ENCODE data around the gene RTF1.

The RTF1 gene

DNA sequence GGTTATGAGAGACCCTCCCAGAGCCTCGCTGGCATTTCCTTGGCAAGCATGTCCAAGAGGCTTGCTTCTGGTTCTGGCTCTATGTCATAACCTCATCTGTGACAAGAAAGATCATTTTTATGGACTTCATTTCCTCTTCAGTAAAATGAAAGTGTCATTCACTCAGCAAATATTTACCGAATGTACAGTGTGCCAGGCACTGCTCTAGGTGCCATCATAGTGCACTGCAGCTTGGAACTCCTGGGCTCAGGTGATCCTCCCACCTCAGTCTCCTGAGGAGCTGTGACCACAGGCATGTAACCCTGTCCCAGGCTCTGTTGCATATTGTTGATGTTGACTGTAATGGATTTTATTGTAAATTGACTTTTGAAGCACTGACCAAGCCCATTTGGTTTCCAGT is 58.0 kb downstream of the RTF1 start:
- H3K4me1 ChIP-seq (ENCODE audit: control insufficient read depth, insufficient read depth, low read length), result peaks cover 20% of the 10 kb centered on the region
- no peak overlapping the region for H3K9ac ChIP-seq (ENCODE audit: low read length)
- no peaks in the 10 kb centered on the region for H3K27me3 ChIP-seq (replicated peaks; ENCODE audit: control insufficient read depth, insufficient read depth, low read length)
- H3K36me3 ChIP-seq (ENCODE audit: control insufficient read depth, insufficient read depth, low read length, severe bottlenecking), result peaks cover 82% of the 10 kb centered on the region
- no peak for DNase-seq (ENCODE audit: low read depth)
- no peak overlapping the region for H3K4me3 ChIP-seq (ENCODE audit: low read length)
- no peaks in the 10 kb centered on the region for H3K9me3 ChIP-seq (ENCODE audit: control insufficient read depth, low read length)

- no peaks in the 10 kb centered on the region for H3K9me3 ChIP-seq (ENCODE audit: control insufficient read depth, low read length)
- peaks cover 85% of the 10 kb centered on the region for H3K36me3 ChIP-seq (ENCODE audit: control insufficient read depth, insufficient read depth, low read length, severe bottlenecking)
- H3K4me1 ChIP-seq (ENCODE audit: control insufficient read depth, insufficient read depth, low read length), result peaks cover 20% of the 10 kb centered on the region
- peak; percentile 10 for DNase-seq (ENCODE audit: low read depth)
- no peak overlapping the region for H3K4me3 ChIP-seq (ENCODE audit: low read length)
- no peak overlapping the region for H3K9ac ChIP-seq (ENCODE audit: low read length)
- H3K27me3 ChIP-seq (replicated peaks; ENCODE audit: control insufficient read depth, insufficient read depth, low read length), result no peaks in the 10 kb centered on the region
These were observed 59.6 kb downstream of the RTF1 start for GRCh38 chr15:41476416-41477048.

DNA sequence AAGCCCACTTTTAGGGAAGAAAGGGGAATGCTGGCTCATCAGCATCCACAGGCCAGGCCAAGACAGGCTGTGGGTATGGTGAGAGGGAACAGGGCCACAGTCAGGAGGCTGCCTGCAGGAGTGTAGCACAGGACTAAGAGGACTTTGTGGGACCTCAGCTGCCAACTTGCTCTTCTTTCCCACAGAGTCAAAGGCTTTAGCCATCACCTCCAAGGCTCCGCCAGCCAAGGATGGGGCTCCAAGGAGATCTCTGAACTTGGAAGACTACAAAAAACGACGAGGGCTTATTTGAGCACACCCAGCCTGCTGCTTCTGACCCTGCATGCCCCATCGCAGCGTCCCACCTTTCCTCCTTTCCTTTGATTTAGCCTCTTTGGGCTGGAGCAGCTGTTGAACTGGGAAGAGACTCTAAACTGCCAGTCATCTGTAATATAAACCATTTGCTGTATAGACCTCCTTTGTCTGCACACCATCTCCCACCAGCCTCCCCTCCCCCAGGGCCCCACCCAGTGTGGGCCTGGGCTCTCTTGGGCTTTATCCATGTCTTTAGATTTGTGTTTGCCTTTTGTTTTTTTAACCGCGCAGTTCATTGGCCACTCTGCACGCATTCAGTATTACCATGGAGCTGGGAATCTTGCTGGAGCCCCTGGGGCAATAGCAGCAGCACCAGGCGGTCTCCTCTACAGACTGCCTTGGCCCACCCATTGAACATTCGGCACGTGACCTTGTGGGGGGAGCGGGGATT is 63.7 kb downstream of the RTF1 start:
- Histone ChIP-seq H3K27me3 (replicated peaks; ENCODE audit: control insufficient read depth, insufficient read depth, low read length) (no peaks in the 10 kb centered on the region), H3K36me3 (ENCODE audit: control insufficient read depth, insufficient read depth, low read length, severe bottlenecking) (peaks cover 74% of the 10 kb centered on the region), H3K9ac (ENCODE audit: low read length) (no peak overlapping the region), H3K4me1 (ENCODE audit: control insufficient read depth, insufficient read depth, low read length) (peaks cover 20% of the 10 kb centered on the region), H3K4me3 (ENCODE audit: low read length) (no peak overlapping the region), H3K9me3 (ENCODE audit: control insufficient read depth, low read length) (no peaks in the 10 kb centered on the region)
- no peak for DNase-seq (ENCODE audit: low read depth)

GRCh38 chr15:41482110-41482877 is 65.4 kb downstream of the RTF1 start:
- Histone ChIP-seq H3K4me1 (ENCODE audit: control insufficient read depth, insufficient read depth, low read length) (peaks cover 5% of the 10 kb centered on the region), H3K36me3 (ENCODE audit: control insufficient read depth, insufficient read depth, low read length, severe bottlenecking) (peaks cover 57% of the 10 kb centered on the region), H3K4me3 (ENCODE audit: low read length) (no peak overlapping the region), H3K27me3 (replicated peaks; ENCODE audit: control insufficient read depth, insufficient read depth, low read length) (no peaks in the 10 kb centered on the region), H3K9me3 (ENCODE audit: control insufficient read depth, low read length) (no peaks in the 10 kb centered on the region), H3K9ac (ENCODE audit: low read length) (no peak overlapping the region)
- no peak for DNase-seq (ENCODE audit: low read depth)

GRCh38 chr15:41483115-41483514 is 66.2 kb downstream of the RTF1 start:
- H3K9ac ChIP-seq (ENCODE audit: low read length), result no peak overlapping the region
- DNase-seq (ENCODE audit: low read depth), result no peak
- no peak overlapping the region for H3K4me3 ChIP-seq (ENCODE audit: low read length)
- peaks cover 50% of the 10 kb centered on the region for H3K36me3 ChIP-seq (ENCODE audit: control insufficient read depth, insufficient read depth, low read length, severe bottlenecking)
- H3K9me3 ChIP-seq (ENCODE audit: control insufficient read depth, low read length), result no peaks in the 10 kb centered on the region
- H3K4me1 ChIP-seq (ENCODE audit: control insufficient read depth, insufficient read depth, low read length), result no peaks in the 10 kb centered on the region
- H3K27me3 ChIP-seq (replicated peaks; ENCODE audit: control insufficient read depth, insufficient read depth, low read length), result no peaks in the 10 kb centered on the region

DNA sequence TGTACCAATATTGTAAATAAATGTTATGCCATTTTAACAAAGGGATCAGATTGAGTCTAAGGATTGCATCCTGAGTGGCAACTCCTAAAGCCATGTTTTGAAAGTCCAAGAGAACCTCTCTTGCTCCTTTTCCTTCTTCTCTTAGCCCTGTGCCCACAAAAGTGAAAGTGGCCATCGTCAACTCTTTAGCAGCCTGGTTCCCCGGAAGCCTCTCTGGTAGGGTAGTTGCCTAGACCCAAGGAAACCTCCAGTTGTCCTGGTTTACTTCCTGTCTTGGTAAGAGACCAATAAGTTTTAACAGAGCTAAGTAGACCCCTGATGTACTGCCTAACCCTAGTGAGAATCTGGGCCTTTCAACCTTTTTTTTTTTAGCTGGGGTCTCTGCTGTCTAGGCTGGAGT is 66.6 kb downstream of the RTF1 start:
- no peaks in the 10 kb centered on the region for H3K4me1 ChIP-seq (ENCODE audit: control insufficient read depth, insufficient read depth, low read length)
- DNase-seq (ENCODE audit: low read depth), result no peak
- no peak overlapping the region for H3K9ac ChIP-seq (ENCODE audit: low read length)
- no peaks in the 10 kb centered on the region for H3K9me3 ChIP-seq (ENCODE audit: control insufficient read depth, low read length)
- no peaks in the 10 kb centered on the region for H3K27me3 ChIP-seq (replicated peaks; ENCODE audit: control insufficient read depth, insufficient read depth, low read length)
- H3K4me3 ChIP-seq (ENCODE audit: low read length), result no peak overlapping the region
- H3K36me3 ChIP-seq (ENCODE audit: control insufficient read depth, insufficient read depth, low read length, severe bottlenecking), result peaks cover 46% of the 10 kb centered on the region

DNA sequence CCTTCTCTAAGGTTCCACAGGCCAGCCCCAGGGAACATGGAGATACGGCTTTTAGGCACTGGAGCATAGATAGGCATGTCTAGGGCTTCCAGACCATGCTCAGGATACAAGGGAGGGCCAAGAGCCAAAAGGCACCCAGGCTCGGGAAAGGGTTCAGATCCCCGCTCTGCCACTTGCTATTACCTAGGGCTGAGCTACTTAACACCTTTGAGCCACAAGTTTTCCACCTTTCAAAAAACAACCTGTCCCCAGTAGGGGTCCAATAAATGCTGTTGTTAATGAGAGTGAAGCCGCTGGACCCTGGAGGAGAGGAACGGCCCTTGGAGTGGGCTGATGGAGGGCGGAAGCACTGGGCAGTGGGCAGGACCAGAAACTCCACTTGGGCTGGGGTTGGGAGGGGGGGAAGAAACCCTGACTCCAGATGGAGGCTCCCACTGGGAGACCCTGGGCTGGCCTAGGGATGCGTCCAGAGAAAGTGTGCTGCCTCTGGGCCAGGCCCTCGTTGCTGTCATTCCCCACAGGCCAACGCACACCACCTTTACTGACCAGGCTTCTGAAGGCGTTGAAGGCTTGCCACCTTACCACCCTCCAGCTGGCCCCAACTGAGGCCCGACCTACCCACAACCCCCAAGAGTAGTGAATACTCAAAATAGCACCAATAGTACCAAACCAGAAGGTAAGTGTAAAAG is 68.2 kb downstream of the RTF1 start:
- Histone ChIP-seq H3K27me3 (replicated peaks; ENCODE audit: control insufficient read depth, insufficient read depth, low read length) (no peaks in the 10 kb centered on the region), H3K4me3 (ENCODE audit: low read length) (no peak overlapping the region), H3K4me1 (ENCODE audit: control insufficient read depth, insufficient read depth, low read length) (no peaks in the 10 kb centered on the region), H3K36me3 (ENCODE audit: control insufficient read depth, insufficient read depth, low read length, severe bottlenecking) (peaks cover 31% of the 10 kb centered on the region), H3K9me3 (ENCODE audit: control insufficient read depth, low read length) (no peaks in the 10 kb centered on the region), H3K9ac (ENCODE audit: low read length) (no peak overlapping the region)
- DNase-seq (ENCODE audit: low read depth), result no peak

DNA sequence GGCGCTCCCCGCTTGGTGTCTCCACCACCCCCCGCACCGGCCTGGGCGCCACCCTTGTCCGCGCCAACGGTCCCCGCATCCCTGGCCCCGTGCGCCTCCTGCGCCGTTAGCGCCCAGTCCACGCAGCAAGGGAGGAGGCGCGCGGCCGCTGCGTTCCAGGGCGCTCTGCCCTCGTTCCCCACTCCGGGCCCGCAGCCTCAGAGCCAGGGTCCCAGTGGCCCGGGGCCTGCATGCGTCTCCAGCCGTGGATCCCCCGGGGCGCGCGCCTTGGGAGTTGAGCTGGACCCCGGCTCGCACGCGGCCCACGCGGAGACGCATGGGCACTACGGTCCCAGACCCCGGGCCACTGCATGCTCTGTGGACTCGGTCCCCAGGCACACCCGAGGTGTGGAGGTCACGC is 69.4 kb downstream of the RTF1 start:
- no peak overlapping the region for H3K4me3 ChIP-seq (ENCODE audit: low read length)
- DNase-seq (ENCODE audit: low read depth), result no peak
- peaks cover 19% of the 10 kb centered on the region for H3K36me3 ChIP-seq (ENCODE audit: control insufficient read depth, insufficient read depth, low read length, severe bottlenecking)
- H3K9ac ChIP-seq (ENCODE audit: low read length), result no peak overlapping the region
- H3K9me3 ChIP-seq (ENCODE audit: control insufficient read depth, low read length), result no peaks in the 10 kb centered on the region
- H3K4me1 ChIP-seq (ENCODE audit: control insufficient read depth, insufficient read depth, low read length), result peaks cover 4% of the 10 kb centered on the region
- H3K27me3 ChIP-seq (replicated peaks; ENCODE audit: control insufficient read depth, insufficient read depth, low read length), result peaks cover 3% of the 10 kb centered on the region

DNA sequence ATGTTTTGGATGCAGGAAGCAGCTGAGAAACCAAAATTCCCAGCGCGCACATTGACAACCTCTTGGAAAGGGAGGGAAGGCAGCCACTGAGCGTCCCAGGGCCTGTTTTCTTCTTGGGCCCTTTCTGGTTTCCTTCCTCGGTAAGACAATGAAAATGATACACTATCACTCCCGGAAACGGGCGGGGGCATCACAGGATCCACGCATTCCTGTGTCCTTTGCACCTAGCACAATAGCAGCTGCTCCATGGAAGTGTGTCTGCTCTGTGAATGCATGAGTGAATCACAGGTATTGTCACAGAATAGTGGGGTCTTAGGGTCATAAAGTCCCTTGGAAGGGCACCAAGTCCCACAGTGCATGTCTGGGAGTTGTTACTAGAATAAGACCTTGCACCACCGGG is 70.5 kb downstream of the RTF1 start:
- peaks cover 4% of the 10 kb centered on the region for H3K4me1 ChIP-seq (ENCODE audit: control insufficient read depth, insufficient read depth, low read length)
- no peak for DNase-seq (ENCODE audit: low read depth)

GRCh38 chr15:41487802-41488201 is 70.9 kb downstream of the RTF1 start:
- no peaks in the 10 kb centered on the region for H3K9me3 ChIP-seq (ENCODE audit: control insufficient read depth, low read length)
- no peak for DNase-seq (ENCODE audit: low read depth)
- peaks cover 4% of the 10 kb centered on the region for H3K36me3 ChIP-seq (ENCODE audit: control insufficient read depth, insufficient read depth, low read length, severe bottlenecking)
- no peak overlapping the region for H3K4me3 ChIP-seq (ENCODE audit: low read length)
- peaks cover 14% of the 10 kb centered on the region for H3K27me3 ChIP-seq (replicated peaks; ENCODE audit: control insufficient read depth, insufficient read depth, low read length)
- peaks cover 8% of the 10 kb centered on the region for H3K4me1 ChIP-seq (ENCODE audit: control insufficient read depth, insufficient read depth, low read length)
- H3K9ac ChIP-seq (ENCODE audit: low read length), result no peak overlapping the region

More for the DNA sequence above, 70.5 kb downstream of the RTF1 start:
- Histone ChIP-seq H3K4me3 (ENCODE audit: low read length) (no peak overlapping the region), H3K9me3 (ENCODE audit: control insufficient read depth, low read length) (no peaks in the 10 kb centered on the region), H3K36me3 (ENCODE audit: control insufficient read depth, insufficient read depth, low read length, severe bottlenecking) (peaks cover 8% of the 10 kb centered on the region), H3K9ac (ENCODE audit: low read length) (no peak overlapping the region), H3K27me3 (replicated peaks; ENCODE audit: control insufficient read depth, insufficient read depth, low read length) (peaks cover 10% of the 10 kb centered on the region)

DNA sequence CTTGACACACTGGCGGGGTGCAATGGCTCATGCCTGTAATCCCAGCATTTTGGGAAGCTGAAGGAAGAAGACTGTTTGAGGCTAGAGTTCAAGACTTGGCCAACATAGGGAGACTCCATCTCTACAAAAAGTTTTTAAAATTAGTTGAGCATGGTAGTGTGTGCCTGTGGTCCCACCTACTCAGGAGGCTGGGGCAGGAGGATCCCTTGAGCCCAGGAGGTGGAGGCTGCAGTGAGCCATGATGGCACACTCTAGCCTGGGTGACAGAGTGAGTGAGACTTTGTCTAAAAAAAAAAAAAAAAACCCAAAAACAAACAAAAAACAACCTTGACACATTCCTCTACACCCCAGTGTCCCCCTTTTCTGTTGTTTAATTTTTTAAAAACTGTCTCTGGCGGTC is 72.7 kb downstream of the RTF1 start:
- Histone ChIP-seq H3K4me3 (ENCODE audit: low read length) (no peak overlapping the region), H3K9ac (ENCODE audit: low read length) (no peak overlapping the region), H3K9me3 (ENCODE audit: control insufficient read depth, low read length) (no peaks in the 10 kb centered on the region), H3K4me1 (ENCODE audit: control insufficient read depth, insufficient read depth, low read length) (peaks cover 14% of the 10 kb centered on the region), H3K27me3 (replicated peaks; ENCODE audit: control insufficient read depth, insufficient read depth, low read length) (peaks cover 15% of the 10 kb centered on the region), H3K36me3 (ENCODE audit: control insufficient read depth, insufficient read depth, low read length, severe bottlenecking) (no peaks in the 10 kb centered on the region)
- no peak for DNase-seq (ENCODE audit: low read depth)
